Tibial artery (tissue), 4 donors: Measurements from ENCODE around the gene FASTKD1.

Experiments
- DNase-seq, 2 donors: peaks; one replicate each; pipeline ENCODE4 v3.0.0-alpha.2; 2019
- H3K27ac ChIP-seq, 2 donors: fragments of 200-600 bp; sonication (generic) in 1 of 2; 1 replicate in 1 of 2; 2 replicates in 1 of 2; pipeline ENCODE4 v1.5.1; 2018 to 2019; ENCODE audit warnings: mild to moderate bottlenecking in 1 of 2
- H3K27me3 ChIP-seq, 2 donors: fragments of 200-600 bp; sonication (generic) in 1 of 2; one replicate each; pipeline versions ENCODE4 v1.5.1 to v1.6.0; 2016 to 2019
- H3K36me3 ChIP-seq, 3 donors: fragments of 200-600 bp; sonication (generic) in 2 of 3; one replicate each; pipeline ENCODE4 v1.5.1; 2016 to 2019; ENCODE audit warnings: mild to moderate bottlenecking in 2 of 3
- H3K4me1 ChIP-seq, 4 donors: fragments of 200-600 bp; sonication (generic) in 2 of 4; 1 replicate in 3 of 4; 2 replicates in 1 of 4; pipeline ENCODE4 v1.5.1; 2016 to 2019
- H3K4me3 ChIP-seq, 2 donors: fragments of 200-600 bp; sonication (generic) in 1 of 2; 1 replicate in 1 of 2; 2 replicates in 1 of 2; pipeline ENCODE4 v1.5.1; 2018 to 2019; ENCODE audit warnings: mild to moderate bottlenecking in 2 of 2
- H3K9me3 ChIP-seq, 3 donors: fragments of 200-600 bp; sonication (generic) in 1 of 3; one replicate each; pipeline ENCODE4 v1.5.1; 2016 to 2019
- intact Hi-C: fragments of 100-400 bp; cut with DNase I; formaldehyde crosslinking; loops from one replicate; pipeline ENCODE4 v1.15.0; 2023; ENCODE audit warnings: low total_unique reads
- TF ChIP-seq, protein P1 (sequence below), 2 experiments: fragments of 200-600 bp in 1 of 2; fragments of 450-650 bp in 1 of 2; IDR thresholded peaks; one replicate each; pipeline ENCODE4 v1.5.1; 2017 to 2019; ENCODE audit warnings: antibody characterized with exemption in 2 of 2, mild to moderate bottlenecking in 1 of 2, moderate library complexity in 1 of 2

Gene FASTKD1

DNA sequence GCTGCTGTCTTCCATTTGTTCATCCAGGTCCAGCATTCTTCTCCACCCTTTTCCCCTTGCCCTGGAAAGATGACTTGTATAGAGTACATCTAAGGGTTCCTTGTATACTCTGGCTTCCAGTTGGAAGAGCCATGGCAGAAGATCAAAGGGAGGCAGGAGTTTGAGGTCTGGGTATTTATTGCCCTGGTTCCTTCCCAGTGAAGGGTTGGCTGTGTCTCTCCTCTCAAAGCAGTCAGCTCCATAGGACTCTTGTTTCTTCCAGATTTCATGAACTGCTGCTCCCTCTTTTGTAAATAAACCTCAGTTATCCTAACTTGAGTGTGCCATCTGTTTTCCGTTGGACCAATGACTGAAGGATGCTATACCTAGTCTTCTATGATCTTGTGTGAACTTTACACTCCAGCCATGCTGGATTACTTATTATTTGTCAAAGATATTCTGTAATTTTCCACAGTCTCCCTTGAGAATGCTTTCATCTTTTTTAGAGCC is 88.0 kb downstream of the FASTKD1 start:
- H3K27me3 ChIP-seq, result no peaks in the 10 kb centered on the region
- no peak for DNase-seq
- TF ChIP-seq, protein P1, sequence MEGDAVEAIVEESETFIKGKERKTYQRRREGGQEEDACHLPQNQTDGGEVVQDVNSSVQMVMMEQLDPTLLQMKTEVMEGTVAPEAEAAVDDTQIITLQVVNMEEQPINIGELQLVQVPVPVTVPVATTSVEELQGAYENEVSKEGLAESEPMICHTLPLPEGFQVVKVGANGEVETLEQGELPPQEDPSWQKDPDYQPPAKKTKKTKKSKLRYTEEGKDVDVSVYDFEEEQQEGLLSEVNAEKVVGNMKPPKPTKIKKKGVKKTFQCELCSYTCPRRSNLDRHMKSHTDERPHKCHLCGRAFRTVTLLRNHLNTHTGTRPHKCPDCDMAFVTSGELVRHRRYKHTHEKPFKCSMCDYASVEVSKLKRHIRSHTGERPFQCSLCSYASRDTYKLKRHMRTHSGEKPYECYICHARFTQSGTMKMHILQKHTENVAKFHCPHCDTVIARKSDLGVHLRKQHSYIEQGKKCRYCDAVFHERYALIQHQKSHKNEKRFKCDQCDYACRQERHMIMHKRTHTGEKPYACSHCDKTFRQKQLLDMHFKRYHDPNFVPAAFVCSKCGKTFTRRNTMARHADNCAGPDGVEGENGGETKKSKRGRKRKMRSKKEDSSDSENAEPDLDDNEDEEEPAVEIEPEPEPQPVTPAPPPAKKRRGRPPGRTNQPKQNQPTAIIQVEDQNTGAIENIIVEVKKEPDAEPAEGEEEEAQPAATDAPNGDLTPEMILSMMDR (IDR thresholded peaks at IDR 0.05), result no peak
- H3K4me1 ChIP-seq, result no peaks in the 10 kb centered on the region
- no peak overlapping the region for H3K4me3 ChIP-seq
- intact Hi-C loops, result no loop called here
- peaks cover 25 to 56% (median 30%) of the 10 kb centered on the region in 3 donors for H3K36me3 ChIP-seq
- H3K27ac ChIP-seq, result no peak overlapping the region
- no peaks in the 10 kb centered on the region for H3K9me3 ChIP-seq

DNA sequence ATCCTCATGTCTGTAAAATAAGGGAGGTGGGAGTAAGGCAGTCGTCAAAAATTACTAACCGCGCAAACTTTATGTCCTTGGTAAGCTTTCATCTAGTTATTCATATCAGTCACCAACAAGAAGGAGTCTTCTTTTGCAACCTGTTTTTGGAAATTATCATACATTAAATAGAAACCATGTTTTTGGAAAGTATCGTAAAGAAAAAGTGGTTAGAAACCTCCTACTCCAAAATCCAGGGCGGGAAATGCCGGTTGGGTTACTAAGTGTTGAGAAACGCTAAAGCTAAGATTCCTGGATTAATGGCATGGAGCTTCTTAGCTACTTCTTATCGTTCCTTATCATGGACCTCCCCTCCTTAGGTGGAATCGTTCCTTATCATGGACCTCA is 93.6 kb downstream of the FASTKD1 start:
- no peaks in the 10 kb centered on the region for H3K9me3 ChIP-seq
- H3K27ac ChIP-seq, result peak overlapping the region; percentile 75 to 81
- peaks cover 13 to 29% (median 17%) of the 10 kb centered on the region in 3 donors for H3K36me3 ChIP-seq
- H3K27me3 ChIP-seq, result no peaks in the 10 kb centered on the region
- TF ChIP-seq, protein P1 (IDR thresholded peaks at IDR 0.05), result no peak
- H3K4me1 ChIP-seq, result peaks cover 0 to 15% (median 4%) of the 10 kb centered on the region in 4 donors
- no peak for DNase-seq
- peak overlapping the region; percentile 76 to 86 for H3K4me3 ChIP-seq
- intact Hi-C loops, result no loop called here
